ENCODE results near the gene BLM. TPM values are rescaled to one million over a fixed set of nuclear protein-coding genes. Genes with fewer than 3 reads are reported as not detected.

BLM gene
- polyA plus RNA-seq, 1 of the 3 experiments (the other 2 are of a cell fraction): 2.7 TPM

DNA sequence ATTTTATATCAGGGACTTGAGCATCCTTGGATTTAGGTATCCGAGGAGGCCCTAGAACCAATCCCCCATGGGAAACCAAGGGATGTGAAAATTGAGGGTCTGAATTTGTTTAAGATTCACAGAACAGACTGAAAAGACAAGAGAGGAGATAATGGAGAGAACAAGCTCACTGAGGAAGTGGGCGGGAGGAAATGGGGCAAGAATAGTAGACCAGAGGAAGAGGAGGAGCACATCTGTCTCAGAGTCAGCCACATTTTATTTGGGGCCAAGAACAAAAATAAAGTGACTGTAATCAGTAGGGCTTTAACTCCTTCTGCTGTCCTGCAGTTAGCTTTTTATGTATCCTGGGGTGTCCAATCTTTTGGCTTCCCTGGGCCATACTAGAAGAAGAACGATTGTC lies 63.8 kb downstream of the BLM start (continued):
- no peak for TF ChIP-seq CHD2 (IDR thresholded peaks at IDR 0.05; ENCODE audit: low read length, partially characterized antibody)
- TF ChIP-seq ELF1 (IDR thresholded peaks at IDR 0.05): no peak
- no peak for TF ChIP-seq RAD21 (IDR thresholded peaks at IDR 0.05; ENCODE audit: low read length)
- TF ChIP-seq FOXJ3 (CRISPR knock-in tag; IDR thresholded peaks at IDR 0.05): no peak
- TF ChIP-seq EP300 (IDR thresholded peaks at IDR 0.05; ENCODE audit: borderline replicate concordance in 1 of 2, low read depth in 1 of 2, low read length in 1 of 2): no peak
- TF ChIP-seq, protein P1, sequence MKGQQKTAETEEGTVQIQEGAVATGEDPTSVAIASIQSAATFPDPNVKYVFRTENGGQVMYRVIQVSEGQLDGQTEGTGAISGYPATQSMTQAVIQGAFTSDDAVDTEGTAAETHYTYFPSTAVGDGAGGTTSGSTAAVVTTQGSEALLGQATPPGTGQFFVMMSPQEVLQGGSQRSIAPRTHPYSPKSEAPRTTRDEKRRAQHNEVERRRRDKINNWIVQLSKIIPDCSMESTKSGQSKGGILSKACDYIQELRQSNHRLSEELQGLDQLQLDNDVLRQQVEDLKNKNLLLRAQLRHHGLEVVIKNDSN (IDR thresholded peaks at IDR 0.05; ENCODE audit: borderline replicate concordance, low read depth): no peak

DNA sequence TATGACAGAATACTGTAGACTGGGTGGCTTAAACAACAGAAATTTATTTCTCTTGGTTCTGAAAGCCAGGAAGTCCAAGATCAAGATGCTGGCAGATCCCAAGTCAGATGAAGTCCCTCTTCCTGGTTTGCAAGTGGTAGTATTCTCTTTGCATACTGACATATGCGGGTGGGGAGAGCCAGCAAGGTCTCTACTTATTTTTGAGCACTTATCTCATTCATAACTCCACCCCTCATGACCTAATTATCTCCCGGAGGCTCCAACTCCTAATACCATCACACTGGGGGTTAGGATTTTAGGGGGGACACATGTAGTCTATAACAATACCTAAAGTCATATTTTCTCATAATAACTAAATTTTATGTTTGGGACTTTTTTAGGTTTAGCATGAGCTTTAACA lies 65.3 kb downstream of the BLM start:
- CTCF ChIA-PET: no interaction called here
- POLR2A ChIA-PET: no interaction called here
- TF ChIP-seq RAD21 (IDR thresholded peaks at IDR 0.05; ENCODE audit: low read length) (no peak), EZH2phosphoT487 (IDR thresholded peaks at IDR 0.05; ENCODE audit: borderline replicate concordance, low read depth) (no peak), JUND (IDR thresholded peaks at IDR 0.05) (no peak), FOXM1 (IDR thresholded peaks at IDR 0.05; ENCODE audit: low read depth) (no peak), RFX5 (IDR thresholded peaks at IDR 0.05; ENCODE audit: low read length) (no peak), MEF2A (IDR thresholded peaks at IDR 0.05; ENCODE audit: borderline replicate concordance, low read depth) (no peak), ELF1 (IDR thresholded peaks at IDR 0.05) (no peak), RXRA (IDR thresholded peaks at IDR 0.05; ENCODE audit: borderline replicate concordance, low read depth) (no peak), FOXJ3 (CRISPR knock-in tag; IDR thresholded peaks at IDR 0.05) (no peak)
- TF ChIP-seq, protein P2, sequence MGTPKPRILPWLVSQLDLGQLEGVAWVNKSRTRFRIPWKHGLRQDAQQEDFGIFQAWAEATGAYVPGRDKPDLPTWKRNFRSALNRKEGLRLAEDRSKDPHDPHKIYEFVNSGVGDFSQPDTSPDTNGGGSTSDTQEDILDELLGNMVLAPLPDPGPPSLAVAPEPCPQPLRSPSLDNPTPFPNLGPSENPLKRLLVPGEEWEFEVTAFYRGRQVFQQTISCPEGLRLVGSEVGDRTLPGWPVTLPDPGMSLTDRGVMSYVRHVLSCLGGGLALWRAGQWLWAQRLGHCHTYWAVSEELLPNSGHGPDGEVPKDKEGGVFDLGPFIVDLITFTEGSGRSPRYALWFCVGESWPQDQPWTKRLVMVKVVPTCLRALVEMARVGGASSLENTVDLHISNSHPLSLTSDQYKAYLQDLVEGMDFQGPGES (IDR thresholded peaks at IDR 0.05; ENCODE audit: low read depth, low read length): no peak
- TF ChIP-seq, protein P3, sequence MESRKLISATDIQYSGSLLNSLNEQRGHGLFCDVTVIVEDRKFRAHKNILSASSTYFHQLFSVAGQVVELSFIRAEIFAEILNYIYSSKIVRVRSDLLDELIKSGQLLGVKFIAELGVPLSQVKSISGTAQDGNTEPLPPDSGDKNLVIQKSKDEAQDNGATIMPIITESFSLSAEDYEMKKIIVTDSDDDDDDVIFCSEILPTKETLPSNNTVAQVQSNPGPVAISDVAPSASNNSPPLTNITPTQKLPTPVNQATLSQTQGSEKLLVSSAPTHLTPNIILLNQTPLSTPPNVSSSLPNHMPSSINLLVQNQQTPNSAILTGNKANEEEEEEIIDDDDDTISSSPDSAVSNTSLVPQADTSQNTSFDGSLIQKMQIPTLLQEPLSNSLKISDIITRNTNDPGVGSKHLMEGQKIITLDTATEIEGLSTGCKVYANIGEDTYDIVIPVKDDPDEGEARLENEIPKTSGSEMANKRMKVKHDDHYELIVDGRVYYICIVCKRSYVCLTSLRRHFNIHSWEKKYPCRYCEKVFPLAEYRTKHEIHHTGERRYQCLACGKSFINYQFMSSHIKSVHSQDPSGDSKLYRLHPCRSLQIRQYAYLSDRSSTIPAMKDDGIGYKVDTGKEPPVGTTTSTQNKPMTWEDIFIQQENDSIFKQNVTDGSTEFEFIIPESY (IDR thresholded peaks at IDR 0.05; ENCODE audit: borderline replicate concordance, low read depth): no peak
- TF ChIP-seq, protein P4, sequence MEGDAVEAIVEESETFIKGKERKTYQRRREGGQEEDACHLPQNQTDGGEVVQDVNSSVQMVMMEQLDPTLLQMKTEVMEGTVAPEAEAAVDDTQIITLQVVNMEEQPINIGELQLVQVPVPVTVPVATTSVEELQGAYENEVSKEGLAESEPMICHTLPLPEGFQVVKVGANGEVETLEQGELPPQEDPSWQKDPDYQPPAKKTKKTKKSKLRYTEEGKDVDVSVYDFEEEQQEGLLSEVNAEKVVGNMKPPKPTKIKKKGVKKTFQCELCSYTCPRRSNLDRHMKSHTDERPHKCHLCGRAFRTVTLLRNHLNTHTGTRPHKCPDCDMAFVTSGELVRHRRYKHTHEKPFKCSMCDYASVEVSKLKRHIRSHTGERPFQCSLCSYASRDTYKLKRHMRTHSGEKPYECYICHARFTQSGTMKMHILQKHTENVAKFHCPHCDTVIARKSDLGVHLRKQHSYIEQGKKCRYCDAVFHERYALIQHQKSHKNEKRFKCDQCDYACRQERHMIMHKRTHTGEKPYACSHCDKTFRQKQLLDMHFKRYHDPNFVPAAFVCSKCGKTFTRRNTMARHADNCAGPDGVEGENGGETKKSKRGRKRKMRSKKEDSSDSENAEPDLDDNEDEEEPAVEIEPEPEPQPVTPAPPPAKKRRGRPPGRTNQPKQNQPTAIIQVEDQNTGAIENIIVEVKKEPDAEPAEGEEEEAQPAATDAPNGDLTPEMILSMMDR (IDR thresholded peaks at IDR 0.05): no peak
- TF ChIP-seq, protein P5, sequence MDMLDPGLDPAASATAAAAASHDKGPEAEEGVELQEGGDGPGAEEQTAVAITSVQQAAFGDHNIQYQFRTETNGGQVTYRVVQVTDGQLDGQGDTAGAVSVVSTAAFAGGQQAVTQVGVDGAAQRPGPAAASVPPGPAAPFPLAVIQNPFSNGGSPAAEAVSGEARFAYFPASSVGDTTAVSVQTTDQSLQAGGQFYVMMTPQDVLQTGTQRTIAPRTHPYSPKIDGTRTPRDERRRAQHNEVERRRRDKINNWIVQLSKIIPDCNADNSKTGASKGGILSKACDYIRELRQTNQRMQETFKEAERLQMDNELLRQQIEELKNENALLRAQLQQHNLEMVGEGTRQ (IDR thresholded peaks at IDR 0.05; ENCODE audit: borderline replicate concordance, low read depth, low read length): no peak
- TF ChIP-seq, protein P6, sequence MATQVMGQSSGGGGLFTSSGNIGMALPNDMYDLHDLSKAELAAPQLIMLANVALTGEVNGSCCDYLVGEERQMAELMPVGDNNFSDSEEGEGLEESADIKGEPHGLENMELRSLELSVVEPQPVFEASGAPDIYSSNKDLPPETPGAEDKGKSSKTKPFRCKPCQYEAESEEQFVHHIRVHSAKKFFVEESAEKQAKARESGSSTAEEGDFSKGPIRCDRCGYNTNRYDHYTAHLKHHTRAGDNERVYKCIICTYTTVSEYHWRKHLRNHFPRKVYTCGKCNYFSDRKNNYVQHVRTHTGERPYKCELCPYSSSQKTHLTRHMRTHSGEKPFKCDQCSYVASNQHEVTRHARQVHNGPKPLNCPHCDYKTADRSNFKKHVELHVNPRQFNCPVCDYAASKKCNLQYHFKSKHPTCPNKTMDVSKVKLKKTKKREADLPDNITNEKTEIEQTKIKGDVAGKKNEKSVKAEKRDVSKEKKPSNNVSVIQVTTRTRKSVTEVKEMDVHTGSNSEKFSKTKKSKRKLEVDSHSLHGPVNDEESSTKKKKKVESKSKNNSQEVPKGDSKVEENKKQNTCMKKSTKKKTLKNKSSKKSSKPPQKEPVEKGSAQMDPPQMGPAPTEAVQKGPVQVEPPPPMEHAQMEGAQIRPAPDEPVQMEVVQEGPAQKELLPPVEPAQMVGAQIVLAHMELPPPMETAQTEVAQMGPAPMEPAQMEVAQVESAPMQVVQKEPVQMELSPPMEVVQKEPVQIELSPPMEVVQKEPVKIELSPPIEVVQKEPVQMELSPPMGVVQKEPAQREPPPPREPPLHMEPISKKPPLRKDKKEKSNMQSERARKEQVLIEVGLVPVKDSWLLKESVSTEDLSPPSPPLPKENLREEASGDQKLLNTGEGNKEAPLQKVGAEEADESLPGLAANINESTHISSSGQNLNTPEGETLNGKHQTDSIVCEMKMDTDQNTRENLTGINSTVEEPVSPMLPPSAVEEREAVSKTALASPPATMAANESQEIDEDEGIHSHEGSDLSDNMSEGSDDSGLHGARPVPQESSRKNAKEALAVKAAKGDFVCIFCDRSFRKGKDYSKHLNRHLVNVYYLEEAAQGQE (IDR thresholded peaks at IDR 0.05; ENCODE audit: low read depth, low read length): no peak
- Histone ChIP-seq H3K9me2 (no peaks in the 10 kb centered on the region), H3K79me2 (ENCODE audit: insufficient read depth) (no peaks in the 10 kb centered on the region), H3K9ac (no peak overlapping the region), H3K4me3 (ENCODE audit: low read depth in 2 of 2, low read length in 1 of 2) (no peak overlapping the region), H3K4me2 (no peak overlapping the region), H3F3A (replicated peaks; ENCODE audit: insufficient read depth) (peaks cover 1% of the 10 kb centered on the region), H4K20me1 (ENCODE audit: insufficient read depth) (no peaks in the 10 kb centered on the region), H2AFZ (ENCODE audit: low read depth) (no peak overlapping the region), H3K27me3 (ENCODE audit: insufficient read depth) (no peaks in the 10 kb centered on the region), H3K4me1 (ENCODE audit: control insufficient read depth in 1 of 2, insufficient read depth in 2 of 2, low read depth in 1 of 2, low read length in 1 of 2) (peaks cover 0 to 5% of the 10 kb centered on the region in 2 experiments; a peak in 1 of 4 replicates), H3K36me3 (replicated peaks in 1 of 2; ENCODE audit: control insufficient read depth in 1 of 2, insufficient read depth in 2 of 2, low read length in 1 of 2) (peaks cover 0 to 4% of the 10 kb centered on the region in 2 experiments), H3K9me3 (no peaks in the 10 kb centered on the region), H3K27ac (ENCODE audit: low read depth in 2 of 2, low read length in 1 of 2) (no peak overlapping the region)
- no peak for DNase-seq
- WGBS (ENCODE audit: low lambda C conversion rate): 89% methylated on average over 2 of the region's 2 CpGs

Data from SK-N-SH (cell line).